ENCODE results near the gene SSR1.

The SSR1 gene

DNA sequence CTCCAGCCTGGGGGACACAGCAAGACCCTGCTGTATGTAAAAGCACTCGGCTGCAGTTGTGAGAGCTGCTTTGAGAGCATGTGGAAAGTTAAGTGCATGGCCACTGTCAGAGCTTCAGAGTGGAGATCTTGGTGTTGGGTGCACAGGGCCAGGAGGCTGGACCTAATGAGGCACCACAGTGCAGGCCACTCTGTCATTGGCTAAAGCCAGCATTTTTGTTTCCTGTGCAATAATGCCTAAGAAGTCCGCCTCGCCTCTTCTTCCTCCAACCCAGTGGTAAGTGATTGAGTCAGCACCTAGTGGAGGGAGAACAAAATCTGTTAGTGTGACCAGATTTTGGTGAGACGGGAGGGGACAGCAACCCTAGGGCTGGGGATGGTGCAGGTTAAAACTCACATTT, 60.6 kb downstream of the SSR1 start:
- no peak for TF ChIP-seq CTCF (conservative IDR thresholded peaks at IDR 0.05; ENCODE audit: low read depth, low read length)
- H3K4me3 ChIP-seq (ENCODE audit: low read depth, low read length): no peak overlapping the region
- DNase-seq (ENCODE audit: low read depth): no peak

- no peak for DNase-seq (ENCODE audit: low read depth)
- TF ChIP-seq CTCF (conservative IDR thresholded peaks at IDR 0.05; ENCODE audit: low read depth, low read length): no peak
- no peak overlapping the region for H3K4me3 ChIP-seq (ENCODE audit: low read depth, low read length)
Measured at GRCh38 chr6:7251646-7252260, 61.2 kb downstream of the SSR1 start.

- no peak for TF ChIP-seq CTCF (conservative IDR thresholded peaks at IDR 0.05; ENCODE audit: low read depth, low read length)
- DNase-seq (ENCODE audit: low read depth): no peak
- no peak overlapping the region for H3K4me3 ChIP-seq (ENCODE audit: low read depth, low read length)
Measured at GRCh38 chr6:7250812-7251211, 62.2 kb downstream of the SSR1 start.

- no peak for DNase-seq (ENCODE audit: low read depth)
- TF ChIP-seq CTCF (conservative IDR thresholded peaks at IDR 0.05; ENCODE audit: low read depth, low read length): no peak
- H3K4me3 ChIP-seq (ENCODE audit: low read depth, low read length): no peak overlapping the region
Measured at GRCh38 chr6:7249946-7250643, 62.9 kb downstream of the SSR1 start.

- no peak for DNase-seq (ENCODE audit: low read depth)
Measured at GRCh38 chr6:7249391-7249790, 63.6 kb downstream of the SSR1 start.

DNA sequence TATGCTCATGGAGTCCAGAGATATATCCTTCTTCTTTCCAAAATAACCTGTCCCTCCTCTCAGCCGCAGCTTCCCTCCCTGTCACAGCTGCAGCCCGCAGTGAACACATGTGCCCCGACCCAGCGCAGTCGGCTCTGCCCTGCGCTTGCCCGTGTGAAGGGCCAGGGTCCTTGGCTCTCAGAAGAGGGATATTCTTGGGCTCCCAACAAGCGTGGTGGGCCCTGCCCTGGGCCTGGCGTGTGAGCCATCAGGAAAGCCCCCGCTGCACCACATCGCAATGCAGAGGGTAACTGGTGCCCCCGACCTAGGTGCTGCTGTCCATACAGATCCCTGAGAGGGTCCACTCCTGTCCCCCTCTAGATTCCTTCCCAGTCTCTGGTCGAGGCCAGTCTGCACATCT, 65.2 kb downstream of the SSR1 start:
- H3K4me3 ChIP-seq (ENCODE audit: low read depth, low read length): no peak overlapping the region
- no peak for DNase-seq (ENCODE audit: low read depth)
- no peak for TF ChIP-seq CTCF (conservative IDR thresholded peaks at IDR 0.05; ENCODE audit: low read depth, low read length)

More at GRCh38 chr6:7249391-7249790, 63.6 kb downstream of the SSR1 start:
- H3K4me3 ChIP-seq (ENCODE audit: low read depth, low read length): no peak overlapping the region
- TF ChIP-seq CTCF (conservative IDR thresholded peaks at IDR 0.05; ENCODE audit: low read depth, low read length): no peak

DNA sequence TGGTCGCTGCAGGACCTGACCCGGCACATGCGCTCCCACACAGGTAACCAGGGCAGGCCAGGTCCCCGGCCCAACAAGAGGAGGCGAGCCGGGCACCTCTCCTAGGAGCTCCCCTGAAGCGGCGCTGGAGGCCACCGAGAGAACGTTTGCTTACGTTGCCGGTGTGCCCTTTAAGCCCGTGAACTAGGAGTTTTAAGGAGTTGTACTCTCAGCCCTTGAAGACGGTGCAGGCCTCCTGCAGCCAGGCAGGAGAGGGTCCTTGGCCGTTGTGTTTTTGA, 65.9 kb downstream of the SSR1 start:
- TF ChIP-seq CTCF (conservative IDR thresholded peaks at IDR 0.05; ENCODE audit: low read depth, low read length): no peak
- no peak for DNase-seq (ENCODE audit: low read depth)
- H3K4me3 ChIP-seq (ENCODE audit: low read depth, low read length): no peak overlapping the region

All from choroid plexus epithelial cell (primary cell).